Fibroblast of mammary gland (primary cell): ENCODE results near the gene RBM38.

ENCODE experiments used
- DNase-seq: peaks from one replicate; pipeline ENCODE4 v3.0.0-alpha.2; 2010; ENCODE audit warnings: low read depth
- H3K4me3 ChIP-seq: 2 replicates; pipeline ENCODE4 v1.5.1; 2011; ENCODE audit warnings: low read depth, mild to moderate bottlenecking, low read length, moderate library complexity; ENCODE audit not compliant: control insufficient read depth
- TF ChIP-seq, protein P1 (sequence below): conservative IDR thresholded peaks from 2 replicates; pipeline ENCODE4 v1.5.1; 2011; ENCODE audit warnings: low read depth, low read length, inconsistent platforms; ENCODE audit not compliant: control insufficient read depth, insufficient read depth

The RBM38 gene

DNA sequence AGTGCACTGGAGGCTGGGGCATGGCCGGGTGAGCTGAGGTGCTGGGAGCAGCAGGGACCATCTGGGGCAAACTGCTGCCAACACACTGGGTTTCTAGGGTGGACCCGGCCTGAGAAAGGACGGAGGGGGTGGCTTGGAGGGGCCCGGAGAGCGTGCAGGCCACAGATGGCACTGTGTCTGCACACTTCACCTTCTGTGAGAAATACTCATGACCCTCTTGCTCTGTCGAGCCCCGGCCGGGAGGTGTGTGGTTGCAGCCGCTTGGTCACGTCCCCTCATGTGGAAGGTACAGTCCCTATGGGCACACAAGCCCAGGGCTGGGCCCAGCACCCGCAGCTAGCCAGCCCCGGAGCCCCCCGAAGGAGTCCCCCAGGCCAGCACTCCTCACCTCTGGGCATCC is 59.7 kb downstream of the RBM38 start:
- TF ChIP-seq, protein P1, sequence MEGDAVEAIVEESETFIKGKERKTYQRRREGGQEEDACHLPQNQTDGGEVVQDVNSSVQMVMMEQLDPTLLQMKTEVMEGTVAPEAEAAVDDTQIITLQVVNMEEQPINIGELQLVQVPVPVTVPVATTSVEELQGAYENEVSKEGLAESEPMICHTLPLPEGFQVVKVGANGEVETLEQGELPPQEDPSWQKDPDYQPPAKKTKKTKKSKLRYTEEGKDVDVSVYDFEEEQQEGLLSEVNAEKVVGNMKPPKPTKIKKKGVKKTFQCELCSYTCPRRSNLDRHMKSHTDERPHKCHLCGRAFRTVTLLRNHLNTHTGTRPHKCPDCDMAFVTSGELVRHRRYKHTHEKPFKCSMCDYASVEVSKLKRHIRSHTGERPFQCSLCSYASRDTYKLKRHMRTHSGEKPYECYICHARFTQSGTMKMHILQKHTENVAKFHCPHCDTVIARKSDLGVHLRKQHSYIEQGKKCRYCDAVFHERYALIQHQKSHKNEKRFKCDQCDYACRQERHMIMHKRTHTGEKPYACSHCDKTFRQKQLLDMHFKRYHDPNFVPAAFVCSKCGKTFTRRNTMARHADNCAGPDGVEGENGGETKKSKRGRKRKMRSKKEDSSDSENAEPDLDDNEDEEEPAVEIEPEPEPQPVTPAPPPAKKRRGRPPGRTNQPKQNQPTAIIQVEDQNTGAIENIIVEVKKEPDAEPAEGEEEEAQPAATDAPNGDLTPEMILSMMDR, result no peak
- H3K4me3 ChIP-seq, result no peak overlapping the region
- no peak for DNase-seq

DNA sequence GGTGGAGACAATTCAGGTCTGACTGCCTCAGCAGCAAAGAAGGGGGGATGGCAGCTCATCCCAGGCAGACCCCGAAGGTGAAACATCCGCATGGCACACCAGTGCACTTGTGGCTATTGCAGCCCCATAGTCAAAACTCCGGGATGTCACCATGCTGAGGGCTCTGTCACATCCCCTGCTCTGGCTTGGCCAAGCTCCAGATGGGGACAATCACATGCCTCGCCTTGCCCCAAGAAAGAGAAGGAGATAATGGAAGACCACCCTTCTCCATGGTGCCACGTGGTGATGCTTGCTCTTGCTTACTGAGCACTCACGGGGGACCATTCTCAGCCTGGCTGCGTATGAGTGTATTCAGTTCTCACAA is 60.2 kb downstream of the RBM38 start:
- TF ChIP-seq, protein P1, result no peak
- no peak for DNase-seq
- no peak overlapping the region for H3K4me3 ChIP-seq

DNA sequence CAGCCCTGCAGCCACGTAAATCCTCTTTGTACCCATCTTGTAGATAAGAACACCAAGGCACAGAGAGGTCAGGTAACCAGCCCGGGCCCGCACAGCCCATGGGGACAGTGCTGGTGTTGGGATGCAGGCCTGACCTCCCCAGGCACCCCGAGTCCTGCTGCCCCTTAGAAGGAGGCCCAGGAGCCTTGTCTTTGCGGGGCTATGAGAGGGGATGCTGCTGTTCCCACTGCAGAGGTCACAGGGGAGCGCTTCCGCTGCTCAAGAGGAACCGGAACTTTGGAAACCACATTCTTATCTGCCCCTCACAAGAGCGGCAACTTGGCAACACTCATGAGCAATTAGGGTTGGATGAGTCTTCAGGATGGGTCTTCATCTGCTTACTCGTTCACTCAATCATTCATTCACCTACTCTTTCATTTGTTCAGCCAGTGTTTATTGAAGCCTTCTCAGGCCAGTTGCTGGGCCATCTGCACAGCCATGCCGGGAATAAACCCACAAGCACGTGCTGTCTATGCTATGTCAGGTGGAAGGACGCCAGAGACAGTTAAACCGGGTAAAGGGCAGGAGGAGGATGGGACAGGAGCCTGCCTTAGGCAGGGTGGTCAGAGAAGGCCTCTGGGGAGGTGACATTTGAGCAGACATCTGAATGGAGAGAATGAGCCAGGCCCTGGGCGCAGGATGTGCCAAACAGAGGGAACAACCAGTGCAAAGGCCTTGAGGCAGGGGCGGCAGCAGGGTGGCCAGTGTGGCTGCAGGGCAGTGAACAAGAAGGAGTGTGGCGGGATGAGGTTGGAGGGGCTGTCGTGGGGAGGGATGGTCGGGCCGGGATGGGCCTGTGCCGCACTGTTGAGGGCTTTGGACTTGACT is 60.8 kb downstream of the RBM38 start:
- no peak overlapping the region for H3K4me3 ChIP-seq
- TF ChIP-seq, protein P1, result no peak
- DNase-seq, result no peak

DNA sequence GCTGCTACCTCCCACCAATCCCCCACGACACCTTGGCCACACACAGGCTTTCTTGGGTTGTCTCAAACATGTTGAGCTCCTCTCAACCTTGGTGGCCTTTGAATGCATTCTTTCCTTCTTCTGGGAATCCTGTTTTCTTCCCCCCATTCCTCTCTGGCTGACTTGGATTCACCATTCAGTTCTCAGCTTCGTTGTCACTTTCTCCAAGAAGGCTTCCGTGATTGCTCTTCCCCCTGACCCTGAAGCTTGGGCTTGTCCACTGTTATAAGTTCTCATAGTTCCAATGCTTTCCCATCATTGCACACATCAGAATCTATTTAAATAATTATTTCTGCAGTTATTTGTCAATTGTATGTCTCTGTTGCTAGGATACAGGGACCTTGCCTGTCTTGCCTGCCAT is 64.2 kb downstream of the RBM38 start:
- no peak overlapping the region for H3K4me3 ChIP-seq
- TF ChIP-seq, protein P1, result no peak
- DNase-seq, result no peak

DNA sequence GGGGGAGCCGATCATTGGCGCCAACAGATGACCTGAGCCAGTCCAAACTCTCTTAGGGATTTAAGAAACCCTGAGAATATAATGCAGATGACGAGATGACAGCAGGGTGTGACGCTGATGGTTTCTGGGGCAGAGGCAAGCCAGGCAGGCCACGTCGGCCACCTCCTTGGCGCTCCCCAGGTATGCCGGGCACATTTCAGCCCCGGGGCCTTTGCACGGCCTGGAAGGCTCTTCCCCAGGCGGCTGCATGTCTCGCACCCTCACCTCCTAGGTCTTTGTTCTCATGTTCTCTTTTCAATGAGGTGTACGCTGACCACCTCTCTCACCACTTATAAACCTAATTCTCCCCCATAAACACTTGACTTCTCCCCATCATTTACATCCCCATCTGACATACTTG is 64.9 kb downstream of the RBM38 start:
- TF ChIP-seq, protein P1, result no peak
- H3K4me3 ChIP-seq, result no peak overlapping the region
- no peak for DNase-seq

DNA sequence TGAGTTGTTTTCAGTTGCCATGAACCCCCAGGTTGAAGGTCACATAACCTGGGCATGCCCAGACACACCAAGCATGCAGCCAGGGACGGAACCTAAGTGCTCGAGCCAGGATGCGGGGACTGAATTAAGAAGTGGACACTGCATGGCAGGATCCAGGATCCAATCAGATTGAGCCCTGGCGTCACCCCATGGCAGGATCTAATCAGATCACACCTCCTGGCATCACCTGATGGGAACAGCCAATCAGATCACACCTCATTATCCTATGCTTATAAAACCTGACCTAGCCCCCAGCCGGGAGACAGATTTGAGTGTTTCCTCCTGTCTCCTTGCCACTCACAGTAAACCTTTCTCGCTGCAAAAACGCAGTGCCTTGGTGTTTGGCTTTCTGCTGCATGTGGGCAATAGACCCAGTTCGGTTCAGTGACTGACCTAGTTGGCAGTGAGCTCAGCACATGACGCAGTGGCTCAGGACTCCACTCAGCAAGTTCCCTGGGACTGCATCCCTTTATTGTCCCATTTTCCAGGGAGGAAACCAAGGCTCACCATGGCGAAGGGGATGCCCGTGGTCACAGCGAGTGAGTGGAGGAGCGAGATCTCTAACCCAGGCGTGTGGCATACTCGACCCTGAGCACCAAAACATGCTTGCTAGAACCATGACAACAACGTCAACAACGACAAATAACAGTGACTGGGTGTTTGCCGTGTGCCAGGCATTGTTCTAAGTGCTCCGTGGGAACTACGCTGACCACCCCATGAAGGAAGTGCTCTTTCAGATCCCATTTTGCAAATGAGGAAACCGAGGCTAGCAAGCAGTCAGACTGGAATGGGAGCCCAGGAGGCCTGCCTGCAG is 66.3 kb downstream of the RBM38 start:
- H3K4me3 ChIP-seq, result no peak overlapping the region
- TF ChIP-seq, protein P1, result no peak
- DNase-seq, result no peak
